ENCODE results near the gene STX2.

STX2 gene

DNA sequence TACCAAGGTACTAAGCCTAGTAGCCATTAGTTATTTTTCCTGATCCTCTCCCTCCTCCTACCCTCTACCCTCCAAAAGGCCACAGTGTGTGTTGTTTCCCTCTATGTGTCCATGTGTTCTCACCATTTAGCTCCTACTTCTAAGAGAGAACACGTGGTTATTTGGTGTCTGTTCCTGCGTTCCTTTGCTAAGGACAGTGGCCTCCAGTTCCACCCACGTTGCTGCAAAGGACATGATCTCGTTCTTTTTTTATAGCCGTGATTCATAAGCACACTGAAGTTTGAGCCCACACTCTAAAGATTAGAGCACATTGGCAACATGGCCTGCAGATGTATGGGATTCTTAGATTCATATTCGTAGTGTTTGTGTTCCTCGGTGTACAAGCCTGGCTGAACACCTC, 8.1 kb upstream of the STX2 start:
- H3K36me3 ChIP-seq (ENCODE audit: insufficient read depth, low read length) = no peaks in the 10 kb centered on the region
- H3K79me2 ChIP-seq (ENCODE audit: insufficient read depth, low read length) = no peaks in the 10 kb centered on the region
- no peaks in the 10 kb centered on the region for H3F3A ChIP-seq (ENCODE audit: low read depth)
- no peak overlapping the region for H3K4me3 ChIP-seq (ENCODE audit: low read length, poor library complexity, severe bottlenecking)
- TF ChIP-seq, protein P1, sequence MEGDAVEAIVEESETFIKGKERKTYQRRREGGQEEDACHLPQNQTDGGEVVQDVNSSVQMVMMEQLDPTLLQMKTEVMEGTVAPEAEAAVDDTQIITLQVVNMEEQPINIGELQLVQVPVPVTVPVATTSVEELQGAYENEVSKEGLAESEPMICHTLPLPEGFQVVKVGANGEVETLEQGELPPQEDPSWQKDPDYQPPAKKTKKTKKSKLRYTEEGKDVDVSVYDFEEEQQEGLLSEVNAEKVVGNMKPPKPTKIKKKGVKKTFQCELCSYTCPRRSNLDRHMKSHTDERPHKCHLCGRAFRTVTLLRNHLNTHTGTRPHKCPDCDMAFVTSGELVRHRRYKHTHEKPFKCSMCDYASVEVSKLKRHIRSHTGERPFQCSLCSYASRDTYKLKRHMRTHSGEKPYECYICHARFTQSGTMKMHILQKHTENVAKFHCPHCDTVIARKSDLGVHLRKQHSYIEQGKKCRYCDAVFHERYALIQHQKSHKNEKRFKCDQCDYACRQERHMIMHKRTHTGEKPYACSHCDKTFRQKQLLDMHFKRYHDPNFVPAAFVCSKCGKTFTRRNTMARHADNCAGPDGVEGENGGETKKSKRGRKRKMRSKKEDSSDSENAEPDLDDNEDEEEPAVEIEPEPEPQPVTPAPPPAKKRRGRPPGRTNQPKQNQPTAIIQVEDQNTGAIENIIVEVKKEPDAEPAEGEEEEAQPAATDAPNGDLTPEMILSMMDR (conservative IDR thresholded peaks at IDR 0.05; ENCODE audit: low read length) = no peak
- TF ChIP-seq EZH2phosphoT487 (IDR thresholded peaks at IDR 0.05; ENCODE audit: borderline replicate concordance) = no peak
- H4K20me1 ChIP-seq (ENCODE audit: insufficient read depth, low read length, poor library complexity, severe bottlenecking) = no peaks in the 10 kb centered on the region
- H3K27me3 ChIP-seq (ENCODE audit: insufficient read depth, low read length, poor library complexity, severe bottlenecking) = no peaks in the 10 kb centered on the region
- H3K9me3 ChIP-seq (ENCODE audit: insufficient read depth, low read depth, low read length) = no peaks in the 10 kb centered on the region
- H3K9me2 ChIP-seq (replicated peaks; ENCODE audit: low read depth, low read length) = no peaks in the 10 kb centered on the region
- no peak overlapping the region for H3K4me2 ChIP-seq (ENCODE audit: low read depth, low read length, poor library complexity, severe bottlenecking)
- H3K4me1 ChIP-seq (ENCODE audit: insufficient read depth, low read length, poor library complexity, severe bottlenecking) = no peaks in the 10 kb centered on the region
- H2AFZ ChIP-seq (ENCODE audit: low read length) = no peak overlapping the region
- no peak overlapping the region for H3K9ac ChIP-seq (ENCODE audit: low read depth, low read length, poor library complexity, severe bottlenecking)

DNA sequence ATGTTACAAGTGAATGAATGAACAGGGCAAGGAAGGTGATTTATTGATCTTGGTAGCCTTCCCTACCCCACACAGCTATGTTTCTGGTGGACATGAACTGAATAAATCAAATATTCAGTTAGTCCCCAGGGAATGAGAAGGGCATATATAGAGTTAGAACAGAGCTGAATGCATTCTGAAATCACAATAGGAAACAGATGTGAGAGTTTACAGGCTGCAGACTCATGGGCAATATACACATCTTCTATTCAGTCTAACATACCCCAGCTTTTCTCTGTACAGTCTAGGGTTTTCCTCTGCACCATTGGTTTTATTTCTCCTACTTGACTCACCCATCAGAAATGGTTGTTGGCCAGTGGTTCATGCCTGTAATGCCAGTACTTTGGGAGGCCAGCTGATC, 7.3 kb upstream of the STX2 start:
- Histone ChIP-seq H3K36me3 (ENCODE audit: insufficient read depth, low read length) (no peaks in the 10 kb centered on the region), H3K4me3 (ENCODE audit: low read length, poor library complexity, severe bottlenecking) (no peak overlapping the region), H3K4me1 (ENCODE audit: insufficient read depth, low read length, poor library complexity, severe bottlenecking) (no peaks in the 10 kb centered on the region), H4K20me1 (ENCODE audit: insufficient read depth, low read length, poor library complexity, severe bottlenecking) (no peaks in the 10 kb centered on the region), H2AFZ (ENCODE audit: low read length) (no peak overlapping the region), H3K27me3 (ENCODE audit: insufficient read depth, low read length, poor library complexity, severe bottlenecking) (no peaks in the 10 kb centered on the region), H3K79me2 (ENCODE audit: insufficient read depth, low read length) (no peaks in the 10 kb centered on the region), H3K4me2 (ENCODE audit: low read depth, low read length, poor library complexity, severe bottlenecking) (no peak overlapping the region), H3K9me3 (ENCODE audit: insufficient read depth, low read depth, low read length) (no peaks in the 10 kb centered on the region), H3K9me2 (replicated peaks; ENCODE audit: low read depth, low read length) (no peaks in the 10 kb centered on the region), H3F3A (ENCODE audit: low read depth) (no peaks in the 10 kb centered on the region), H3K9ac (ENCODE audit: low read depth, low read length, poor library complexity, severe bottlenecking) (no peak overlapping the region)
- no peak for TF ChIP-seq EZH2phosphoT487 (IDR thresholded peaks at IDR 0.05; ENCODE audit: borderline replicate concordance)
- TF ChIP-seq, protein P1 (conservative IDR thresholded peaks at IDR 0.05; ENCODE audit: low read length) = no peak

DNA sequence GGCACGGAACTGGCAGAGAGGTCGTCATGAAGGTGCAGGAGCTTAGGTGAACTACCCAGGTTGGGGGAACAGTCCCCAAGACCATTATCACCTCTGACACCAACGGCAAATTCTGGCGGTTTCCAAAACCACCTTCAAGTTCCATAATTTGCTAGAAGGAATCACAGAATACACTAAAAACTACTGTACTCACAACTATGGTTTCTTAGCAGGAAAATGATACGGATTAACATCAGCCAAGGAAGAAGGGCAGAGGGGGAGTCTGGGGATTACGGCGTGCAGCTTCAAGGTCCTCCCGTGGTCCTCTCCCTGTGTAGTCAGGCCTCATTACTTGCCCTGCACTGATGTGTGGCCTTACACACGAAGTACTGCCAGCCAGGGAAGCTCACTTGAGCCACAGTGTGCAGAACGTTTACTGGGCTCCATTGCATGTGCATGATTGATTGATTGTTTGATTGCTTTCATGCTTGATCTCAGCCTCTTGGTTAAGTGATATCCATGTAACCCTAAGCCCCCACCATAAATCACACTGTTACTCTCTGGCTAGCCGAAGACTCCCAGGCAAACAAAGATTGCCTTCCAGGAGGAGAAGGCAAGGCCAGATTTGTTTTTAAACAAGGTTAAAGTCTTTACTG, 837 bp upstream of the STX2 start:
- Histone ChIP-seq H3K9ac (ENCODE audit: low read depth, low read length, poor library complexity, severe bottlenecking) (peak overlapping the region; percentile 36), H3K79me2 (ENCODE audit: insufficient read depth, low read length) (peaks cover 5% of the 10 kb centered on the region), H3F3A (ENCODE audit: low read depth) (peaks cover 3% of the 10 kb centered on the region; the same call in 1 of the 2 replicates)

More for the DNA sequence above, 837 bp upstream of the STX2 start:
- Histone ChIP-seq H3K9me2 (replicated peaks; ENCODE audit: low read depth, low read length) (no peaks in the 10 kb centered on the region), H4K20me1 (ENCODE audit: insufficient read depth, low read length, poor library complexity, severe bottlenecking) (no peaks in the 10 kb centered on the region), H3K9me3 (ENCODE audit: insufficient read depth, low read depth, low read length) (no peaks in the 10 kb centered on the region), H3K4me2 (ENCODE audit: low read depth, low read length, poor library complexity, severe bottlenecking) (peak overlapping the region; percentile 94), H2AFZ (ENCODE audit: low read length) (peak overlapping the region; percentile 99), H3K27me3 (ENCODE audit: insufficient read depth, low read length, poor library complexity, severe bottlenecking) (no peaks in the 10 kb centered on the region), H3K36me3 (ENCODE audit: insufficient read depth, low read length) (no peaks in the 10 kb centered on the region), H3K4me1 (ENCODE audit: insufficient read depth, low read length, poor library complexity, severe bottlenecking) (peaks cover 25% of the 10 kb centered on the region), H3K4me3 (ENCODE audit: low read length, poor library complexity, severe bottlenecking) (peak overlapping the region; percentile 75)
- TF ChIP-seq, protein P1 (conservative IDR thresholded peaks at IDR 0.05; ENCODE audit: low read length) = no peak; the same call in 1 of the 2 replicates
- TF ChIP-seq EZH2phosphoT487 (IDR thresholded peaks at IDR 0.05; ENCODE audit: borderline replicate concordance) = no peak

Data from Loucy (cell line).